Measurements from ENCODE around the gene FBXL3. TPM values are rescaled to one million over a fixed set of nuclear protein-coding genes. Genes with fewer than 3 reads are reported as not detected.

The FBXL3 gene
- total and polyA plus RNA-seq, 2 experiments from 2014 or later, result 5.0 to 14.6 TPM

GRCh38 chr13:76955661-76956060, 71.3 kb downstream of the FBXL3 start:
- peaks cover 22% of the 10 kb centered on the region for H3K36me3 Mint-ChIP-seq (ENCODE audit: low read depth)
- Histone ChIP-seq H3F3A (replicated peaks; ENCODE audit: low read depth) (no peaks in the 10 kb centered on the region), H3K27ac (ENCODE audit: low read depth) (no peak overlapping the region), H4K20me1 (replicated peaks; ENCODE audit: insufficient read depth) (no peaks in the 10 kb centered on the region), H3K9me2 (ENCODE audit: insufficient read depth) (no peaks in the 10 kb centered on the region), H2AFZ (no peak overlapping the region), H3K4me2 (no peak overlapping the region), H3K36me3 (ENCODE audit: insufficient read depth) (peaks cover 9% of the 10 kb centered on the region), H3K4me3 (no peak overlapping the region), H3K27me3 (ENCODE audit: insufficient read depth) (no peaks in the 10 kb centered on the region), H3K79me2 (replicated peaks; ENCODE audit: insufficient read depth) (no peaks in the 10 kb centered on the region), H3K4me1 (ENCODE audit: insufficient read depth) (no peaks in the 10 kb centered on the region)
- H3K4me1 Mint-ChIP-seq, result no peaks in the 10 kb centered on the region
- DNase-seq (ENCODE audit: low spot score), result no peak
- no peak for ATAC-seq
- no peaks in the 10 kb centered on the region for H3K27me3 Mint-ChIP-seq (ENCODE audit: insufficient read depth, low read depth, poor library complexity)
- H3K27ac Mint-ChIP-seq, result no peak overlapping the region
- no peak for TF ChIP-seq ZNF331 (CRISPR knock-in tag; IDR thresholded peaks at IDR 0.05; ENCODE audit: low read depth)
- no peak for TF ChIP-seq CTCF (conservative IDR thresholded peaks at IDR 0.05; ENCODE audit: low read depth in 2 of 2)
- TF ChIP-seq NANOG (IDR thresholded peaks at IDR 0.05; ENCODE audit: borderline replicate concordance), result no peak
- no peak for TF ChIP-seq POLR2AphosphoS5 (IDR thresholded peaks at IDR 0.05; ENCODE audit: low read depth)
- no peak for TF ChIP-seq ETS1 (IDR thresholded peaks at IDR 0.05)
- no peak for TF ChIP-seq ZNF462 (CRISPR knock-in tag; IDR thresholded peaks at IDR 0.05)
- no peak for TF ChIP-seq CREB1 (CRISPR knock-in tag; IDR thresholded peaks at IDR 0.05; ENCODE audit: low read depth)
- TF ChIP-seq STAT1 (IDR thresholded peaks at IDR 0.05; ENCODE audit: unreplicated experiment), result no peak
- no peak for TF ChIP-seq EZH2 (IDR thresholded peaks at IDR 0.05; ENCODE audit: low read depth, unreplicated experiment)
- TF ChIP-seq JUNB (IDR thresholded peaks at IDR 0.05; ENCODE audit: unreplicated experiment), result no peak
- TF ChIP-seq REST (IDR thresholded peaks at IDR 0.05; ENCODE audit: unreplicated experiment), result no peak
- TF ChIP-seq EZH2phosphoT487 (IDR thresholded peaks at IDR 0.05; ENCODE audit: unreplicated experiment), result no peak
- TF ChIP-seq ZNF114 (CRISPR knock-in tag; IDR thresholded peaks at IDR 0.05), result no peak
- H3K9me3 Mint-ChIP-seq, result peaks cover 40% of the 10 kb centered on the region
- H3K4me3 Mint-ChIP-seq, result no peak overlapping the region
